NCI-H774 (cell line): Measurements from ENCODE around the gene PITRM1.
"Not testable (repeated sequence)": the region's sequence is repeated elsewhere in the genome, so short reads cannot be mapped to it uniquely, and the experiment has no call there.

Experiments used
- DNase-seq: peaks from one replicate; lab custom pipeline; 2025; lab: John Stamatoyannopoulos, UW

The PITRM1 gene

GRCh38 chr10:3199488-3199887 lies 26.9 kb upstream of the PITRM1 start:
- no peak for DNase-seq

GRCh38 chr10:3198900-3199299 lies 26.3 kb upstream of the PITRM1 start:
- no peak for DNase-seq

GRCh38 chr10:3197348-3198003 lies 24.9 kb upstream of the PITRM1 start:
- DNase-seq: peak; percentile 68

GRCh38 chr10:3196958-3197347 lies 24.4 kb upstream of the PITRM1 start:
- no peak for DNase-seq

- no peak for DNase-seq
These were observed 23.9 kb upstream of the PITRM1 start for GRCh38 chr10:3196482-3196881.

GRCh38 chr10:3195726-3196125 lies 23.1 kb upstream of the PITRM1 start:
- no peak for DNase-seq

- no peak for DNase-seq
These were observed 22.7 kb upstream of the PITRM1 start for GRCh38 chr10:3195286-3195685.

- no peak for DNase-seq
These were observed 22.3 kb upstream of the PITRM1 start for GRCh38 chr10:3194871-3195270.

GRCh38 chr10:3193751-3194150 lies 21.2 kb upstream of the PITRM1 start:
- DNase-seq: no peak

GRCh38 chr10:3192856-3193635 lies 20.5 kb upstream of the PITRM1 start:
- peak; percentile 76 for DNase-seq

- no peak for DNase-seq
These were observed 18.2 kb upstream of the PITRM1 start for GRCh38 chr10:3190817-3191216.

- DNase-seq: not testable (repeated sequence)
These were observed 14.6 kb upstream of the PITRM1 start for GRCh38 chr10:3187229-3187628.

GRCh38 chr10:3186368-3186767 lies 13.8 kb upstream of the PITRM1 start:
- DNase-seq: no peak

- no peak for DNase-seq
These were observed 12.8 kb upstream of the PITRM1 start for GRCh38 chr10:3185386-3185785.

GRCh38 chr10:3180355-3181025 lies 7.9 kb upstream of the PITRM1 start:
- no peak for DNase-seq

GRCh38 chr10:3179174-3179573 lies 6.6 kb upstream of the PITRM1 start:
- DNase-seq: no peak

GRCh38 chr10:3178042-3178441 lies 5.5 kb upstream of the PITRM1 start:
- no peak for DNase-seq

GRCh38 chr10:3173171-3173878 lies 743 bp upstream of the PITRM1 start:
- DNase-seq: peak; percentile 98

- no peak for DNase-seq
These were observed 519 bp downstream of the PITRM1 start for GRCh38 chr10:3172081-3172445.

- DNase-seq: not testable (repeated sequence)
These were observed 1.1 kb downstream of the PITRM1 start for GRCh38 chr10:3171488-3171887.

GRCh38 chr10:3169673-3170072 lies 2.9 kb downstream of the PITRM1 start:
- no peak for DNase-seq

- DNase-seq: peak; percentile 58
These were observed 3.3 kb downstream of the PITRM1 start for GRCh38 chr10:3169271-3169670.
